GM12872 (cell line): ENCODE measurements around the gene ITPRIP.

Experiments used
- TF ChIP-seq, protein P1 (sequence below): IDR thresholded peaks from 3 replicates; pipeline ENCODE4 v1.5.1; 2011; ENCODE audit warnings: low read depth, mild to moderate bottlenecking, low read length, moderate library complexity; ENCODE audit not compliant: insufficient read depth

ITPRIP gene

DNA sequence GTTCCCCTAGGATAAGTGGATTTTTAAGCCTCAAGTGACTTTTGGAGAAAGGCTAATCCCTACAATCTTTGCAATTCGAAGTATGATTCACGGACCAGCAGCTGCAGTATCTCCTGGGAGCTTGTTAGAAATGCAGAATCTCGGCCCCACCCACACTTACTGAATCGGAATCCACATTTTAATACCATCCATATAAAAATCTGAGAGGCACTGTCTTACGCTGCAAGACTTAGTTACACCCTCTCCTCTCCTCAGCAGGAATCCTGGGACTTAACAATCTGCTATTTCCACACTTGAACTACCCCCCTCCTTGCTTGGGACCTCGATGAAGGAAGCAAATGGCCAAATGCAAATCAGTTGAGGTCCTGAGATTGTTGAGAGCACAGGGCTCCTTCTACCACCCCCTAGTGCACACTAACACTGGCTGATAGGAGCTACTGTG is 21.0 kb downstream of the ITPRIP start:
- TF ChIP-seq, protein P1, sequence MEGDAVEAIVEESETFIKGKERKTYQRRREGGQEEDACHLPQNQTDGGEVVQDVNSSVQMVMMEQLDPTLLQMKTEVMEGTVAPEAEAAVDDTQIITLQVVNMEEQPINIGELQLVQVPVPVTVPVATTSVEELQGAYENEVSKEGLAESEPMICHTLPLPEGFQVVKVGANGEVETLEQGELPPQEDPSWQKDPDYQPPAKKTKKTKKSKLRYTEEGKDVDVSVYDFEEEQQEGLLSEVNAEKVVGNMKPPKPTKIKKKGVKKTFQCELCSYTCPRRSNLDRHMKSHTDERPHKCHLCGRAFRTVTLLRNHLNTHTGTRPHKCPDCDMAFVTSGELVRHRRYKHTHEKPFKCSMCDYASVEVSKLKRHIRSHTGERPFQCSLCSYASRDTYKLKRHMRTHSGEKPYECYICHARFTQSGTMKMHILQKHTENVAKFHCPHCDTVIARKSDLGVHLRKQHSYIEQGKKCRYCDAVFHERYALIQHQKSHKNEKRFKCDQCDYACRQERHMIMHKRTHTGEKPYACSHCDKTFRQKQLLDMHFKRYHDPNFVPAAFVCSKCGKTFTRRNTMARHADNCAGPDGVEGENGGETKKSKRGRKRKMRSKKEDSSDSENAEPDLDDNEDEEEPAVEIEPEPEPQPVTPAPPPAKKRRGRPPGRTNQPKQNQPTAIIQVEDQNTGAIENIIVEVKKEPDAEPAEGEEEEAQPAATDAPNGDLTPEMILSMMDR: peak; percentile 30; the same call in 1 of the 3 replicates

DNA sequence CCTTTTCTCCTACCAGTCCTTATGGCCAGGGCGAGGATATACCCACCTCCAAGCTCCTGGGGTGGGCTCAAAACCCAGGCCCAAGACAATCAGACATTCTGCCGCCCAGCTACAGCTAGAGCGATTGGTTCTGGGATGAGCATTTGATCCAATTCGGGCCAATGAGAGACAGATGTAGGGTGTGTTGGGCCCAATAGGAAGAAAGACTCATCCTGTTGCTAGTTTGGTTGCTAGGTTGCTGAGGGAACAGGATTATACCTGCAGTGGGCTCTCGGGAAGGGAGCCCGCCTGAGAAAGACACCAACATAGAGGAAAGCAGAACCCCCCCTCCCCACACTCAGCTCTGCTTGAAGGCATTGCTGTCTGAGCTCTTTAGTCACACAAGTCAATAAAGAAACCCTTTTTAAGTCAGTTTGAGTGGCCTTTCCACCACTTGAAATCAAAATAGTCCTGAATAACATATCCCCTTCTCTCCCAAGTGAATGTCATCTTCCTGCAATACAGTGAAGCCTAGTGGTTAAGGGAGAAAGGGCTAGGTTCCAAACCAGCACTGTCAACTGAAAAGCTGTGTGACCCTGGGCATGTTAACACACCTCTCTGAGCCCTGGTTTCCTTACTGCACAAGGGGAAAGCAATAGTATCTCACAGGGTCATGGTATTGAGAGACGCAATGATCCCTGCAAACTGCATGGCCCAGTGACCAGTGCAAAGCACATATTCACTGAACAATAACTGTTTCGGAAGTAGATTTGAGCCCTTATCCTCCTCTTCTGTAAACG is 21.8 kb downstream of the ITPRIP start:
- TF ChIP-seq, protein P1: no peak

DNA sequence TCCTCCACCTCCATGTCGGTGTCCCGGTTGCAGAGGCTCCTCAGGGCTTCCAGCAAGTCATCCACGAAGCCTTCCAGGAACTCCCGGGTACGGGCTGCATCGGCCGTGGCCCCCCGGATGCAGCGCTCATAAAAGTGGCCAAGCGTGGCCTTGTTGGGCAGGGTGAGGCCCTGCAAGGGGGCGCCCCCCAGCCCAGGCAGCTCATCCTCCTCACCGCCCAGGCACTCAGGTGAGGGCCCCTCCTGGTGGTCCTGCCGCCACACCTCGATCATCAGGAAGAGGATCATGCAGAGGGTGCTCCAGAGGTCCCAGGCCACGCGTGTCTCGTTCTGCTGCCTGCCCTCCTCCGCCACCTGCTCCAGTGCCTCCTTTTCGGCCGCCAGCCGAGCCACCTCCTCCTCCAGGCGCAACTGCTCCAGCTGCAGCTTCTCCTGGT is 22.8 kb downstream of the ITPRIP start:
- TF ChIP-seq, protein P1: no peak

DNA sequence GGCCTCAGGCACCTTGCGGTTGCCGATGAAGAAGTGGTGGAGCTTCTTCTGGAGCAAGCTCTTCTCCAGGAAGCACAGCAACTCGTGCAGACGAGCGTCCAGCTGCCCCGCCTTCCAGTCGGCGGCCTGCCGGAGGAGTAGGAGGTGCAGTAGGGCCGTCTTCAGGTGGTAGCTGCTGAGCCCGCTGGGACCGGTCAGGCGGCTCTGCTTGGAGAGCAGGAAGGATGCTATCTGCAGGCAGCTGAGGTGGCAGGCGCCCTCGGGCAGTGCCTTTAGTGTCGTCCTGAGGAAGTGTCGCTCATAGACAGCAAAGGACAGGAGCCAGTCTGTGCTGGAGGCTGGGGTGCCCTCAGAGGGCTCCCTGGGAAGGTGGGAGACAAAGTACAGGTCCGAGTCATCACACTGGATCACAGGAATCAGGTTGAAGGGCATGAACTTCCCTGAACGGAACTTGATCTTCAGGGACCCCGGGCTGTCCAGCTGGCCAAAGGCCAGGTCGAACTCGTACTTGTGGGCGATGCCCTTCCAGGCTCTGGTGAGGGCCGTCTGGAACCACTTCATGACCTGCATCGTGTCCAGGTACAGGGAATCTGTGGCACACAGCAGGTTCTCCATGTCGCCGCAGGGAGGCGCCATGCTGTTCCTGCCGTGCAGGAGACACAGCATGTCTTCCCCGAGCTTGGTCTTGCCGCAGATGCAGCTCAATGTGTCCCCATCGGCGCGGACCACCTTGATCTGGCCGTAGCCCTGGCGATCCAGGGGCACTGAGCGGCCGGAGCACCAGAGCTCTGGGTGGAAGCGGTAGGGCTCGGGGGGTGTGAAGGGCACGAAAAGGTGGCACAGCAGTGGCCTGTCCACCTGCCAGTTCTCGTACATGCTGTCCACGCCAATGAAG is 23.4 kb downstream of the ITPRIP start:
- TF ChIP-seq, protein P1: no peak

DNA sequence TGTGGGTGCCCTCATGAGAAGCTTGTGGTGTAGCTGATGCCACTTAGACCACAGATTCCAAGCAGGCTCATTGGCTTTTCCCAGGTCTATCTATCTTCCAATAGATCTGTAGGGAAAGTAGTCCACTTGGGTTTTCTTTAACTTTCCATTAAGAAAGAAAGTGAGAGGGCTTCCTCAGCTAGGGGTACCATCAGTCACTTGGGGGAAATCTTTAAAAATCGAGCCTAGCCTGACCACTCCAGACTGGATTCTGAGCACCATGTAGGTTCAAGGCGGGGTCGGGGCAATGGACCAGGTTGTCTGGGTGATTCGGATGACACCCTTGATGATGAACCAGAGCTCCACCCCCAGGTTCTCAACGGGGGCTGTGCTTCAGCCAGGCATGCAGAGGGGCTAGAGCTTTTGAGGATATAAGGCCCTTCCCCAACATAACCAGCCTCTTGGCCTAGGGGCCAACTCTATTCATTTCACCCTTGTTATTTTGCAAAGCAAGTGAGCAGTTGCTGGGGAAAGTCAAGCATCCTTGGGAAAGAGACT is 27.0 kb downstream of the ITPRIP start:
- TF ChIP-seq, protein P1: no peak

DNA sequence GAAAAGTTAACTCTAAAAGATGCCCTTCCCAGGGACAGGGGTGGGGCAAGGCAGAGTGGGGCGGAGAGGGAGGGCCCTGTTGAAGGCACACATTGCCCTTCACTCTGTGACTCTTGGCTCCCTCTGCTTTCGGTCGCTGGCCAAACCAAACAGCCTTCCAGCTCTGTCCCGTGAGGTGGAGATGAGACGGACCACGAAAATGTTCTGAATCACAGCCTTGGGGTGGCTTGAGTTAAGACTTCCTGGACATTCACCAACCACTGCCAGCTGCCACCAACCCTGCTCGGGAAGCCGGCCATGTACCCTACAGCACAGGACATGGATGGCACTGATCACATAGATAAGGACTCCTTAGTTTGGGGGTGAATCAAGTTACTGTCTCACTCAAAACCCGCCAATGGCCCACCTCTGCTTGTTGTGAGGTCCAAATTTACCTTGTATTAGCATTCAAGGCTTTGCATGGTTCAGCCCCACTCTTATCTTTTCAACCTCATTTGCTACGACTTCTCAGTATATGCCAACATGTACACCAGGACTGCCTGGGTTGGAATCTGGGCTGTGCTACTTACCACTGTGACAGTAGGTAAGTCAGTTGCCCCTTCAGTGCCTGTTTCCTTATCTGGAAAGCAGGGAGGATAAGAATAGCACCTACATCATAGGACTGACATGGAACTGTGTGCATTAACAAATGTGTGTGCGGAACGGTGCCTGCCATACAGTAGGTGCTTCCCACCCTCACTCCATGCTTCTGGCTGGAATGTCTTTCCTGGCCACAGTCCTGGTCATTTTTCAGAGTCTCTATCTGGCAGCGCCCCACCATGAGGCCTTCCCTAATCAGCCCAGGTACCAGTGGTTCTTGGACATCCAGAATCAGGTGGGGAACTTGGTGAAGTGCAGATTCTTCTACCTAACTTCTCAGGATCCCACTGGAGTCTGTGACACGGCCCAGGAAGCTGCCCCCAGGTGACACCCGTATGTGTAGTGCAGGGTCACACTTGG is 28.0 kb downstream of the ITPRIP start:
- TF ChIP-seq, protein P1: no peak
